Thyroid gland (tissue), 4 donors: Measurements from ENCODE around the gene SUMO3.

Experiments used
- POLR2A ChIP-seq, 2 donors: fragments of 450-650 bp; IDR thresholded peaks; one replicate each; pipeline ENCODE4 v1.6.1; 2017; ENCODE audit warnings: antibody characterized with exemption in 2 of 2, mild to moderate bottlenecking in 2 of 2, moderate library complexity in 1 of 2
- TF ChIP-seq, protein P1 (sequence below), 6 experiments: fragments of 200-600 bp in 3 of 6; fragments of 450-650 bp in 3 of 6; sonication (generic) in 3 of 6; IDR thresholded peaks; one replicate each; pipeline ENCODE4 v1.5.1; 2016 to 2019; ENCODE audit warnings: antibody characterized with exemption in 6 of 6, mild to moderate bottlenecking in 2 of 6, inconsistent platforms in 1 of 6, moderate library complexity in 1 of 6

DNA sequence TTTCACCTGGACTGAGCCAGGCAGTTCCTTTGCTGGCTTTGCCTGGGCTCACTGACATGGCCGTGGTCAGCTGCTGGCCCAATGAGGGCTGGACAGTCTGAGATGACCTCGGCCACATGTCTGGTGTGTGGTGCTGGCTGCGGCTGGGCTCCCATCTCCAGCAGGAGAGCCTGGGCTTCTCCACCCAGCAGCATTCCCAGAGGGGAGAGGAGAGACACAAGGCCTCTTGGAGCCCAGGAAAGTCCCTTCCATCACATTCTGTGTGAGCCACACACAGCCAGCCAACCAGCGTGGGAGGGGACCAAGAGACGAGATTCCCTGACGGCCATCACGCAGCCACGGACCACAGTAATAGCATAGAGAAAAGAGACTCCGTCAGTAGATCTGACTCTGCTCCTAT is 21.1 kb upstream of the SUMO3 start:
- TF ChIP-seq, protein P1, sequence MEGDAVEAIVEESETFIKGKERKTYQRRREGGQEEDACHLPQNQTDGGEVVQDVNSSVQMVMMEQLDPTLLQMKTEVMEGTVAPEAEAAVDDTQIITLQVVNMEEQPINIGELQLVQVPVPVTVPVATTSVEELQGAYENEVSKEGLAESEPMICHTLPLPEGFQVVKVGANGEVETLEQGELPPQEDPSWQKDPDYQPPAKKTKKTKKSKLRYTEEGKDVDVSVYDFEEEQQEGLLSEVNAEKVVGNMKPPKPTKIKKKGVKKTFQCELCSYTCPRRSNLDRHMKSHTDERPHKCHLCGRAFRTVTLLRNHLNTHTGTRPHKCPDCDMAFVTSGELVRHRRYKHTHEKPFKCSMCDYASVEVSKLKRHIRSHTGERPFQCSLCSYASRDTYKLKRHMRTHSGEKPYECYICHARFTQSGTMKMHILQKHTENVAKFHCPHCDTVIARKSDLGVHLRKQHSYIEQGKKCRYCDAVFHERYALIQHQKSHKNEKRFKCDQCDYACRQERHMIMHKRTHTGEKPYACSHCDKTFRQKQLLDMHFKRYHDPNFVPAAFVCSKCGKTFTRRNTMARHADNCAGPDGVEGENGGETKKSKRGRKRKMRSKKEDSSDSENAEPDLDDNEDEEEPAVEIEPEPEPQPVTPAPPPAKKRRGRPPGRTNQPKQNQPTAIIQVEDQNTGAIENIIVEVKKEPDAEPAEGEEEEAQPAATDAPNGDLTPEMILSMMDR (IDR thresholded peaks at IDR 0.05): no peak
- TF ChIP-seq POLR2A (IDR thresholded peaks at IDR 0.05): no peak
